A673 (cell line): ENCODE data around the gene PRKCQ. TPM values are rescaled to one million over a fixed set of nuclear protein-coding genes. Genes with fewer than 3 reads are reported as not detected.

Experiments
- BruUV-seq: library from RNA; stranded (reverse); fragments of 400-500 nt; replicated peaks from 2 replicates; lab custom pipeline; 2021; lab: Mats Ljungman, UMichigan
- CTCF ChIA-PET: fragments of 300-600 bp; sonication (Branson Sonifier 250); formaldehyde crosslinking; loops from one replicate; lab custom pipeline; 2022; ENCODE audit warnings: antibody characterized with exemption; lab: Charles Lee
- POLR2A ChIA-PET: fragments of 300-600 bp; sonication (Branson Sonifier 250); formaldehyde crosslinking; loops from one replicate; lab custom pipeline; 2022; ENCODE audit warnings: antibody characterized with exemption; ENCODE audit not compliant: low non-redundant PET; lab: Charles Lee
- DNase-seq: peaks from one replicate; pipeline ENCODE4 v3.0.0-alpha.2; 2015; ENCODE audit warnings: low spot score
- H3K27ac ChIP-seq: fragments of 200-600 bp; sonication (generic); 2 replicates; pipeline ENCODE4 v1.5.1; 2016; ENCODE audit warnings: mixed run types, low read depth, mild to moderate bottlenecking, mixed read lengths, antibody characterized with exemption, low read length; ENCODE audit not compliant: poor library complexity, severe bottlenecking
- H3K27me3 ChIP-seq: fragments of 200-600 bp; sonication (generic); replicated peaks from 2 replicates; pipeline ENCODE4 v1.6.1; 2017; ENCODE audit warnings: mixed run types, low read depth, mild to moderate bottlenecking, mixed read lengths, antibody characterized with exemption, low read length; ENCODE audit not compliant: insufficient read depth, poor library complexity
- H3K36me3 ChIP-seq: fragments of 200-600 bp; sonication (generic); 2 replicates; pipeline ENCODE4 v1.6.1; 2016; ENCODE audit warnings: mixed run types, mild to moderate bottlenecking, mixed read lengths, antibody characterized with exemption, low read length; ENCODE audit not compliant: insufficient read depth, poor library complexity, severe bottlenecking
- H3K4me1 ChIP-seq: fragments of 200-600 bp; sonication (generic); 2 replicates; pipeline ENCODE4 v1.6.1; 2017; ENCODE audit warnings: mixed run types, mild to moderate bottlenecking, mixed read lengths, antibody characterized with exemption, low read length; ENCODE audit not compliant: insufficient read depth, poor library complexity, severe bottlenecking
- H3K4me3 ChIP-seq: fragments of 200-600 bp; sonication (generic); 2 replicates; pipeline ENCODE4 v1.5.1; 2016; ENCODE audit warnings: low read depth, mixed run types, mild to moderate bottlenecking, mixed read lengths, low read length; ENCODE audit not compliant: poor library complexity, severe bottlenecking
- H3K9me3 ChIP-seq: fragments of 200-600 bp; sonication (generic); 2 replicates; pipeline ENCODE4 v1.6.1; 2016; ENCODE audit warnings: mixed run types, low read depth, mild to moderate bottlenecking, mixed read lengths, antibody characterized with exemption, low read length; ENCODE audit not compliant: poor library complexity, severe bottlenecking
- EZH2 ChIP-seq: fragments of 200-600 bp; sonication (generic); IDR thresholded peaks from 2 replicates; pipeline ENCODE4 v1.6.1; 2017; ENCODE audit warnings: borderline replicate concordance, low read depth, mild to moderate bottlenecking, mixed read lengths, antibody characterized with exemption, low read length; ENCODE audit not compliant: poor library complexity, severe bottlenecking
- intact Hi-C: fragments of 100-400 bp; cut with micrococcal nuclease; formaldehyde crosslinking; loops from one replicate; pipeline ENCODE4 v1.10.0; 2022; ENCODE audit not compliant: unreplicated experiment
- total RNA-seq: library from RNA; stranded (reverse); gene quantifications from 2 replicates; pipeline ENCODE4 v1.2.3, GENCODE V29; 2021
- TF ChIP-seq, protein P1 (sequence below): fragments of 300-800, 200-600 bp; sonication (generic); conservative IDR thresholded peaks from 2 replicates; pipeline ENCODE4 v1.5.1; 2017; ENCODE audit warnings: low read depth, mild to moderate bottlenecking, antibody characterized with exemption, low read length, moderate library complexity, mixed read lengths

PRKCQ gene
- total RNA-seq, 1 experiment from 2014 or later = not detected

DNA sequence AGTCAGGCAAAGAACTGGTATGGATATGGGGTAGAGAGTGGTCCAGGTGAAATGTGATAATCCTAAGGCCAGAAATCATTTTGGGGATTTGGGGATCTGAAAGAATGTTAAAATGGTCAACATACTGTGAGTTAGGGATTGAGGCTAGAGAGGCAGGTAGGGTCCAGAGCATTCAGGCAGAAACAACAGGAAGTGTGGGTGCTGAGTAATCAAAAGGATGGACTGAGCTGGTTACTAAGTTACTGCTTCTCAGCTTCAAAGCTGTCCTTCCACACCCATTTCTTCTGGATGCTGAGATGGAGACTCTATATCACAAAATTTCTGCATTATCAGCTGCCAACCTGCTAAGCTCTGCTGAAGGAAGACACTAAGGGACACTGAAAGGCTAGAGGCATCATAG lies 30.6 kb upstream of the PRKCQ start:
- Histone ChIP-seq H3K4me1 (no peaks in the 10 kb centered on the region), H3K27me3 (peaks cover 91% of the 10 kb centered on the region), H3K9me3 (no peaks in the 10 kb centered on the region), H3K27ac (no peak overlapping the region), H3K36me3 (no peaks in the 10 kb centered on the region), H3K4me3 (no peak overlapping the region)
- DNase-seq = no peak
- ChIA-PET POLR2A (no interaction called here), CTCF (no interaction called here)
- TF ChIP-seq EZH2 = no peak
- TF ChIP-seq, protein P1, sequence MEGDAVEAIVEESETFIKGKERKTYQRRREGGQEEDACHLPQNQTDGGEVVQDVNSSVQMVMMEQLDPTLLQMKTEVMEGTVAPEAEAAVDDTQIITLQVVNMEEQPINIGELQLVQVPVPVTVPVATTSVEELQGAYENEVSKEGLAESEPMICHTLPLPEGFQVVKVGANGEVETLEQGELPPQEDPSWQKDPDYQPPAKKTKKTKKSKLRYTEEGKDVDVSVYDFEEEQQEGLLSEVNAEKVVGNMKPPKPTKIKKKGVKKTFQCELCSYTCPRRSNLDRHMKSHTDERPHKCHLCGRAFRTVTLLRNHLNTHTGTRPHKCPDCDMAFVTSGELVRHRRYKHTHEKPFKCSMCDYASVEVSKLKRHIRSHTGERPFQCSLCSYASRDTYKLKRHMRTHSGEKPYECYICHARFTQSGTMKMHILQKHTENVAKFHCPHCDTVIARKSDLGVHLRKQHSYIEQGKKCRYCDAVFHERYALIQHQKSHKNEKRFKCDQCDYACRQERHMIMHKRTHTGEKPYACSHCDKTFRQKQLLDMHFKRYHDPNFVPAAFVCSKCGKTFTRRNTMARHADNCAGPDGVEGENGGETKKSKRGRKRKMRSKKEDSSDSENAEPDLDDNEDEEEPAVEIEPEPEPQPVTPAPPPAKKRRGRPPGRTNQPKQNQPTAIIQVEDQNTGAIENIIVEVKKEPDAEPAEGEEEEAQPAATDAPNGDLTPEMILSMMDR = no peak
- intact Hi-C loops = no loop called here
- no TSS peak for BruUV-seq

DNA sequence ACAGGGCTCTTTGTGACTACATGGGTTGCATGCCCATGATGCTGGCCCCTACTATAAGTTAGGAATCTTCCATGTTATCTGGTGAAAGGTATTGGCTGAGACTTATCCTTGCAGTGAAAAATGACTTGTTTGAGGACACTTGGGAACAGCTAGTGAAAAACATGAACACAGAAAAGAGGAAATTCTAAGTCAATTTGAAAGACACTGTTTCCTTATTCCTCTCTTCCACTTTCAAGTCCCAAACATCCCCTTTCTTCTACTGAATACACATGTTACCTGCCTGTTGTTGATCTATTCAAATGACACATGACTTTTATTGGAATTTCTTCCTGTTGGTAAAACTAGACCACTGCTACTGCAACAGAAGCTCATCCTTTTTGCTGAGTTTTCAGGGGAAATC lies 29.5 kb upstream of the PRKCQ start:
- Histone ChIP-seq H3K4me3 (no peak overlapping the region), H3K9me3 (no peaks in the 10 kb centered on the region), H3K4me1 (no peaks in the 10 kb centered on the region), H3K36me3 (no peaks in the 10 kb centered on the region), H3K27me3 (peaks cover 90% of the 10 kb centered on the region), H3K27ac (no peak overlapping the region)
- BruUV-seq = no TSS peak
- POLR2A ChIA-PET = no interaction called here
- CTCF ChIA-PET = no interaction called here
- intact Hi-C loops = no loop called here
- TF ChIP-seq, protein P1 = no peak
- DNase-seq = no peak

DNA sequence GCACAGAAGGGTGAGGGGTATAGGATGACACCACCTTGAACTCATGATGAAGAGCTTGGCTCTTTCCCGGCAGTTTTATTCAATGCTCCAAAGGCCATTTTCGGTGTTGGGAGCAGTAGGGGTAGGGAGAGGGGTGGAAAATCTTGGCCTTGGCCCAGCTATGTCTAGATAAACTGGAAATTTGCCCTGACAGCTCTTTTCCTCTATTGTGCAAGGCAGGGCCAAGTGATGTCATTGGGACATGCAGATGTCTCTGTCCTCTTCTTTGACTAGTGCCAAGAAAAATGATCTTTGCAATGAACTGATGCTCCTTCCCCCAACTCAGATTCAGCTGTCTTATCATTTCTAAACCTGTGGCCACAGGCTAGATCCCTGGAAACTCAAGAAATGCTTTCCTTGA lies 27.7 kb upstream of the PRKCQ start:
- H3K27ac ChIP-seq = no peak overlapping the region
- no peak for TF ChIP-seq EZH2
- TF ChIP-seq, protein P1 = no peak
- intact Hi-C loops = no loop called here
- H3K4me3 ChIP-seq = no peak overlapping the region
- no peaks in the 10 kb centered on the region for H3K4me1 ChIP-seq
- POLR2A ChIA-PET = no interaction called here
- CTCF ChIA-PET = no interaction called here
- BruUV-seq = no TSS peak
- DNase-seq = no peak
- H3K27me3 ChIP-seq = peaks cover 94% of the 10 kb centered on the region
- H3K9me3 ChIP-seq = no peaks in the 10 kb centered on the region
- H3K36me3 ChIP-seq = no peaks in the 10 kb centered on the region
